HepG2 (cell line): ENCODE data around the gene SMAD2. TPM values are rescaled to one million over a fixed set of nuclear protein-coding genes. Genes with fewer than 3 reads are reported as not detected.

ENCODE experiments used
- ATAC-seq: fragments of 200-7000 bp; cut with Tn5 transposase; 3 replicates; pipeline ENCODE4 v1.9.1; 2020; ENCODE audit warnings: mild to moderate bottlenecking, moderate library complexity
- BruUV-seq: library from RNA; stranded (reverse); fragments of 400-500 nt; replicated peaks from 2 replicates; lab custom pipeline; 2021; lab: Mats Ljungman, UMichigan
- CTCF ChIA-PET: fragments of 300-600 bp; formaldehyde crosslinking; extraction: SDS; loops from one replicate; lab custom pipeline; 2021; ENCODE audit warnings: low total read pairs, inconsistent platforms, low intra/inter-chr PET ratio; lab: Yijun Ruan, JAX
- POLR2A ChIA-PET: fragments of 350-600 bp; sonication (Branson Sonifier 250); formaldehyde crosslinking; loops from one replicate; lab custom pipeline; 2020; ENCODE audit warnings: antibody characterized with exemption, inconsistent platforms; lab: Yijun Ruan, JAX
- DNase-seq: peaks from one replicate; pipeline ENCODE4 v3.0.0-alpha.2; 2015; ENCODE audit warnings: low spot score
- FAIRE-seq: peaks from 3 replicates; lab custom pipeline; 2011; peaks lifted over from hg19 to GRCh38; lab: Jason Lieb, UNC
- H2AFZ ChIP-seq: one replicate; pipeline ENCODE4 v1.6.1; 2011; ENCODE audit warnings: low read length, inconsistent platforms
- H3K27ac ChIP-seq: fragments of 300-600 bp; 3 replicates; pipeline ENCODE4 v1.8.0; 2011; ENCODE audit warnings: mixed run types, mild to moderate bottlenecking, mixed read lengths, low read length, inconsistent platforms; ENCODE audit not compliant: insufficient read depth; ENCODE audit errors: extremely low read length
- H3K27me3 ChIP-seq, 2 experiments: fragments of 200-600 bp in 1 of 2; 2 replicates in 1 of 2; 3 replicates in 1 of 2; pipeline versions ENCODE4 v1.6.0 to v1.8.0; 2011; ENCODE audit warnings: low read length in 2 of 2, mild to moderate bottlenecking in 2 of 2, moderate library complexity in 2 of 2, inconsistent platforms in 1 of 2; ENCODE audit not compliant: insufficient read depth in 2 of 2, control insufficient read depth in 1 of 2
- H3K36me3 ChIP-seq, 2 experiments: fragments of 200-600 bp in 1 of 2; replicated peaks in 1 of 2; 2 replicates in 1 of 2; 3 replicates in 1 of 2; pipeline versions ENCODE4 v1.5.1 to v1.8.0; 2011; ENCODE audit warnings: low read length in 2 of 2, inconsistent platforms in 1 of 2; ENCODE audit not compliant: insufficient read depth in 2 of 2, control insufficient read depth in 1 of 2
- H3K4me1 ChIP-seq: 2 replicates; pipeline ENCODE4 v1.5.1; 2012; ENCODE audit warnings: low read length, inconsistent platforms; ENCODE audit not compliant: insufficient read depth
- H3K4me2 ChIP-seq: 2 replicates; pipeline ENCODE4 v1.6.0; 2011; ENCODE audit warnings: low read depth, low read length, inconsistent platforms
- H3K4me3 ChIP-seq, 3 experiments: fragments of 200-600 bp in 1 of 3; sonication (generic), shearing (Covaris generic) in 1 of 3; replicated peaks in 1 of 3; 2 replicates each; pipeline ENCODE4 v1.5.1; 2011 to 2016; ENCODE audit warnings: low read length in 3 of 3, inconsistent platforms in 2 of 3, low read depth in 2 of 3, mild to moderate bottlenecking in 2 of 3, control low read depth in 1 of 3, mixed read lengths in 1 of 3; ENCODE audit not compliant: insufficient read depth in 1 of 3
- H3K79me2 ChIP-seq: one replicate; pipeline ENCODE4 v1.6.1; 2011; ENCODE audit warnings: low read length, inconsistent platforms; ENCODE audit not compliant: insufficient read depth
- H3K9ac ChIP-seq: 2 replicates; pipeline ENCODE4 v1.6.0; 2011; ENCODE audit warnings: mild to moderate bottlenecking, low read depth, low read length, inconsistent platforms; ENCODE audit not compliant: insufficient read depth
- H3K9me3 ChIP-seq: 2 replicates; pipeline ENCODE4 v1.5.1; 2012; ENCODE audit warnings: mild to moderate bottlenecking, low read length
- H4K20me1 ChIP-seq: 2 replicates; pipeline ENCODE4 v1.6.0; 2011; ENCODE audit warnings: inconsistent platforms, mild to moderate bottlenecking, low read length, moderate library complexity; ENCODE audit not compliant: insufficient read depth
- AHR ChIP-seq: IDR thresholded peaks from 2 replicates; pipeline ENCODE4 v1.6.1; 2018; ENCODE audit warnings: missing genetic modification reagents, missing compliant biosample characterization
- FOSL1 ChIP-seq: sonication (generic); formaldehyde crosslinking; IDR thresholded peaks from 2 replicates; pipeline ENCODE4 v1.9.0; 2021; ENCODE audit warnings: missing genetic modification reagents, borderline replicate concordance
- GLMP ChIP-seq: sonication (generic); formaldehyde crosslinking; IDR thresholded peaks from 2 replicates; pipeline ENCODE4 v1.9.0; 2021; ENCODE audit warnings: missing genetic modification reagents, mild to moderate bottlenecking, borderline replicate concordance
- KDM3A ChIP-seq: IDR thresholded peaks from 2 replicates; pipeline ENCODE4 v1.6.1; 2018; ENCODE audit warnings: low read depth, missing compliant biosample characterization
- MAFF ChIP-seq: IDR thresholded peaks from 2 replicates; pipeline ENCODE4 v1.6.1; 2011; ENCODE audit warnings: low read depth, low read length, improper control_type of control experiment
- MAFG ChIP-seq: sonication (generic); formaldehyde crosslinking; IDR thresholded peaks from 2 replicates; pipeline ENCODE4 v1.5.1; 2020; ENCODE audit warnings: mild to moderate bottlenecking, missing genetic modification reagents
- MLLT10 ChIP-seq: sonication (generic); formaldehyde crosslinking; IDR thresholded peaks from 2 replicates; pipeline ENCODE4 v1.4.0; 2020; ENCODE audit warnings: missing genetic modification reagents
- ZNF12 ChIP-seq: sonication (generic); formaldehyde crosslinking; IDR thresholded peaks from 2 replicates; pipeline ENCODE4 v1.5.0; 2020; ENCODE audit warnings: missing genetic modification reagents
- ZNF256 ChIP-seq: sonication (generic); formaldehyde crosslinking; conservative IDR thresholded peaks from 2 replicates; pipeline ENCODE4 v1.4.0; 2020; ENCODE audit warnings: missing genetic modification reagents
- ZNF280D ChIP-seq: sonication (generic); formaldehyde crosslinking; IDR thresholded peaks from 2 replicates; pipeline ENCODE4 v1.5.1; 2020; ENCODE audit warnings: mild to moderate bottlenecking, missing genetic modification reagents
- WGBS: methylation state at CpG from one replicate; pipeline ENCODE4 v1.1.6; 2017; ENCODE audit warnings: low lambda C conversion rate; 5-methylcytosine and 5-hydroxymethylcytosine counted together
- in situ Hi-C: cut with HindIII; loops from 2 replicates; pipeline ENCODE4 v1.10.0; 2017; ENCODE audit warnings: low pct_unique_long_range_greater_than_20kb; ENCODE audit not compliant: extremely low pct_ligation_motif_present
- intact Hi-C: fragments of 100-400 bp; cut with micrococcal nuclease; formaldehyde crosslinking; loops from one replicate; pipeline ENCODE4 v1.10.0; 2022; ENCODE audit not compliant: unreplicated experiment
- polyA plus RNA-seq, 8 experiments: library from polyadenylated mRNA; depleted of rRNA in 3 of 8; stranded (reverse) in 7 of 8; unstranded in 1 of 8; fragments of >200 nt; fragmentation: Illumina TruSeq in 4 of 8; extraction: Trizol in 4 of 8; gene quantifications; 2 replicates each; pipeline versions ENCODE4 v1.2.1 to v1.2.3, GENCODE V29; 2011 to 2016; ENCODE audit warnings: low read depth in 4 of 8, missing spikeins in 1 of 8, mixed read lengths in 1 of 8; ENCODE audit not compliant: insufficient read depth in 1 of 8
- total RNA-seq, 5 experiments: library from RNA; depleted of rRNA; stranded (reverse); fragments of >200 nt; fragmentation: Illumina TruSeq; extraction: Trizol; gene quantifications; 2 replicates each; pipeline ENCODE4 v1.2.3, GENCODE V29; 2016; ENCODE audit warnings: low read depth in 1 of 5
- TF ChIP-seq, protein P1 (sequence below): sonication (generic); formaldehyde crosslinking; IDR thresholded peaks from 2 replicates; pipeline ENCODE4 v1.8.0; 2022; ENCODE audit warnings: missing genetic modification reagents, low read depth, mild to moderate bottlenecking, borderline replicate concordance

Gene SMAD2
- total and polyA plus RNA-seq, 2 of the 13 experiments (the other 11 are each of a cell fraction or from before 2014, with no cell fraction given): 40.2 to 96.2 TPM

DNA sequence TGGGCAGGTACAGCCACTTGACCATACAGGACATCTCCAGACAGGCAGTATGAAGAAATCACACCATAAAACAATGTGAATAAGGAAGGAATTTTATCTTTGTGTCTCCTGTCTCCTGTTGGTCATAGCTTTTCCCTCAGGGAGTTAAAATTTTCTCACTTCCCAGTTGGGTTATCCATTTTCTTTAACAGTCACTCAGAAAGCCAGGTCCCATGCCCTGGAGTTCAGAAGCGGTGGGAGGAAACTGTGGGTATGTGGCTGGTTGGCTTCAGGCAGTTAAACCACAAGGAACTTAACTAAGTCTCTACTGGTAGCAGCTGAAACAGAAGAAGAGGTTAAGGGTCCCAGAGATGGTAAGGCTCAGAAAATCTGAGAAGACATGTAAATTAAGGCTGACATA is 6.5 kb upstream of the SMAD2 start (continued):
- no peak for TF ChIP-seq ZNF280D (CRISPR knock-in tag)
- TF ChIP-seq, protein P1, sequence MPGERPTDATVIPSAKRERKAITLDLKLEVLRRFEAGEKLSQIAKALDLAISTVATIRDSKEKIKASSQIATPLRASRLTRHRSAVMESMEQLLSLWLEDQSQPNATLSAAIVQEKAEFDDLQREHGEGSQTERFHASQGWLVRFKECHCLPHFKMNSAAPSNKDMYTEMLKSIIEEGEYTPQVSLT (CRISPR knock-in tag): no peak

GRCh38 chr18:47935321-47936055 is 5.0 kb upstream of the SMAD2 start:
- H4K20me1 ChIP-seq: no peaks in the 10 kb centered on the region
- POLR2A ChIA-PET: no interaction called here
- WGBS: 0% methylated on average over 1 of the region's 1 CpG
- BruUV-seq: no TSS peak
- no peak overlapping the region for H3K27ac ChIP-seq
- intact Hi-C loops (no loop called here), in situ Hi-C loops (no loop called here)
- no peak overlapping the region for H3K4me2 ChIP-seq
- CTCF ChIA-PET: no interaction called here
- no peak overlapping the region for H2AFZ ChIP-seq
- no peak overlapping the region for H3K9ac ChIP-seq
- peaks cover 2 to 7% of the 10 kb centered on the region in 2 experiments; a peak in 3 of 5 replicates for H3K27me3 ChIP-seq
- DNase-seq (no peak), ATAC-seq (no peak), FAIRE-seq (no peak)
- no peak overlapping the region for H3K4me3 ChIP-seq
- H3K9me3 ChIP-seq: no peaks in the 10 kb centered on the region
- no peaks in the 10 kb centered on the region for H3K36me3 ChIP-seq
- no peaks in the 10 kb centered on the region for H3K79me2 ChIP-seq
- H3K4me1 ChIP-seq: peaks cover 19% of the 10 kb centered on the region
- TF ChIP-seq MLLT10: no peak
- no peak for TF ChIP-seq ZNF256 (CRISPR knock-in tag)
- no peak for TF ChIP-seq MAFG (CRISPR knock-in tag)
- no peak for TF ChIP-seq MAFF
- no peak for TF ChIP-seq AHR (CRISPR knock-in tag)
- no peak for TF ChIP-seq FOSL1 (CRISPR knock-in tag)
- TF ChIP-seq KDM3A: no peak
- TF ChIP-seq ZNF12 (CRISPR knock-in tag): no peak
- no peak for TF ChIP-seq GLMP (CRISPR knock-in tag)
